ENCODE results near the gene OMA1.
A peak's percentile ranks its signal among the peaks of the same experiment; 100 is the strongest.
"Not testable (repeated sequence)": the region's sequence is repeated elsewhere in the genome, so short reads cannot be mapped to it uniquely, and the experiment has no call there.

OMA1 gene

DNA sequence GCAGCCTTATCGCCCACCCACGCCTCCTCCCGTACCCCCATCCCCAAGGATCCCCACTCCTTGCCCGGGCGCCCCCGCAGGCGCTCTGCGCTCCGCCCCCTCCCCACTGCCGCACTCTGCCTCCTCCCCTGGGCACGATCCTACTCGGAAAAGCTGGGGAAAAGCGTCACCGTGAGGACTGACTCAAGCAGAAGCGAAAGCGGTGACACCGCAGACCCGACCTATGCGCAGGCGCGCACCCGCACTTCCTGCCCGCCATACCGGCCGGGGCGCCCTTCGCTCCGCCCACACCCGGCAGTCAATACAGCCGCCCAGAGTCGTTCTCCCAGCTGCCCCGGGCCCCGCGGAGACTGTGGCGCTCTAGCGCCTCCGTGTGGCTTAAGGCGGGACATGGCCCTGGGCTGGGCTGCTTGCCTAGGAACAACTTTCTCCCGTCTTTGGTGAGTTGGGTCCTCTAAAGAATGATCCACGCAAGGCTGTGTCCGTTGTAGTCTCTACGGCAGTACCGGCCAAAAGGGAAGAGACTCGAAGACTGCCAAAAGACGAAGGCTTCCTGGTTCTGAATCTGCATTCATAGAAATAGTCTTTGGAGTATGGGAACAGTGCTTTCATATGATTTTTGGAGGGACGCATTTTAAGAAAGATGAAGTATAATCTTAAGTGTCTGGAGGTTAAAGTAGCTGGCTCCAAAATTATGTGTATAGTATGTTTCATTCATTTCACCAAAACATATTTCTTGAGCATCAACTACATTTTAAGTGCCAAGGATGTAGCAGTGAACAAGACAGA, at the start of gene OMA1:
Gene OMA1 (minus strand): TSS at position 207 of the 789 bp plus-strand sequence. CDS start 7,432 bp downstream, outside the sequence.
- Histone ChIP-seq H3K27me3 (ENCODE audit: insufficient read depth, low read length) (no peaks in the 10 kb centered on the region), H2AFZ (ENCODE audit: low read depth, low read length) (peak within 1 kb of the TSS; percentile 72)

DNA sequence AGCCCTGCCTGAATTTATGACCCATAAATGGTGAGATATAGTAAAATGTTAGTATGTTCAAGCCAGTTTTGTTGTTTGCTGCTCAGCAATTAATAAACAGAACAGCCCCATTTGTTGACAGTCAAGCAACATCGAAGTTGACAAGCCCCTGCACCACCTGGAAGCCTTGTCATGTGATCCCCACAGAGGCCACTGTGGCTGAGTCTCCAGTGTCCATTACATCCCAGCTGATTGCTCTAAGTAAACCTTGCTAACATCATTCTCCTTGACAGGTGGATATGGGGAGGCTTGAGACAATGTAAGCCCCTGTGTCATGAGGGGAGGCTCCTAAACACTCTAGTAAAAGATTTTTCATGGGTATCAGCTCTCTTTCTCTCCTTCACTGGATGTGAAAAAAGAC, 48.0 kb upstream of the OMA1 start:
- no peaks in the 10 kb centered on the region for H3K36me3 ChIP-seq (ENCODE audit: insufficient read depth, low read length)
- no peaks in the 10 kb centered on the region for H3K4me1 ChIP-seq (ENCODE audit: insufficient read depth, low read length)
- H2AFZ ChIP-seq (ENCODE audit: low read depth, low read length) = no peak overlapping the region
- H3K9me3 ChIP-seq (ENCODE audit: low read length) = no peaks in the 10 kb centered on the region
- H3K27me3 ChIP-seq (ENCODE audit: insufficient read depth, low read length) = no peaks in the 10 kb centered on the region
- H3K4me3 ChIP-seq (ENCODE audit: low read length) = no peak overlapping the region

More for the DNA sequence above, at the start of gene OMA1:
- peak within 1 kb of the TSS; percentile 64 for H3K4me3 ChIP-seq (ENCODE audit: low read length)
- peaks cover 12% of the 10 kb centered on the region for H3K4me1 ChIP-seq (ENCODE audit: insufficient read depth, low read length)
- no peaks in the 10 kb centered on the region for H3K36me3 ChIP-seq (ENCODE audit: insufficient read depth, low read length)
- no peaks in the 10 kb centered on the region for H3K9me3 ChIP-seq (ENCODE audit: low read length)

DNA sequence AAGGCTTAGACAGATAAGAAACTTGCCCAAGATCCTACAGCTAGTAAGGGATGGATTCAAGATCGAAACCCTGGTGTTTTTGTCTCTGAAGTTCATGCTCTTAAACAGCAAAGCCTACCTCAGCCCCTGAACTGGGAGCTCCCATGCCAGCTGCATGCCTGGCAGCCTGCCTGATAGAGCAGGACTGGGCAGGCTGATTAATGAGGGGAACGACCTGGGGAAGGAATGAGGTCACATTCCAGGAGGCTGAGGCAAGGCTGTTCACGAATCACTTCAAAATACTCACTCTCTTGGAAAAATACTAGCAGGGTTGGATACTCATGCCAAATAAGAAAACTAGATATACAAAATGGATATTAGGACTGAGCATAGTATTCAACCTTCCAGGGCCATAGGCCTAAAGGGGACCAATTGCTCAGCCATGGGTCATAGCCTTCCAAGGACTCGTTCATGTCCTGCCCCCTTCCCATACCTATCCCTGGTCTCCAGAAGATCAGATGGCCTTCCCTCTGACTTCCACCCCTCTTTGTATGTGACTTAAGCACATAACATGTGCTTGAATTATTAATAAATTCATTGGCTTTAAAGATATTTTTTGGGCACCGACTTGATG, 46.1 kb upstream of the OMA1 start:
- Histone ChIP-seq H3K27me3 (ENCODE audit: insufficient read depth, low read length) (no peaks in the 10 kb centered on the region), H3K9me3 (ENCODE audit: low read length) (no peaks in the 10 kb centered on the region), H3K36me3 (ENCODE audit: insufficient read depth, low read length) (no peaks in the 10 kb centered on the region), H3K4me3 (ENCODE audit: low read length) (no peak overlapping the region), H3K4me1 (ENCODE audit: insufficient read depth, low read length) (no peaks in the 10 kb centered on the region), H2AFZ (ENCODE audit: low read depth, low read length) (no peak overlapping the region)

DNA sequence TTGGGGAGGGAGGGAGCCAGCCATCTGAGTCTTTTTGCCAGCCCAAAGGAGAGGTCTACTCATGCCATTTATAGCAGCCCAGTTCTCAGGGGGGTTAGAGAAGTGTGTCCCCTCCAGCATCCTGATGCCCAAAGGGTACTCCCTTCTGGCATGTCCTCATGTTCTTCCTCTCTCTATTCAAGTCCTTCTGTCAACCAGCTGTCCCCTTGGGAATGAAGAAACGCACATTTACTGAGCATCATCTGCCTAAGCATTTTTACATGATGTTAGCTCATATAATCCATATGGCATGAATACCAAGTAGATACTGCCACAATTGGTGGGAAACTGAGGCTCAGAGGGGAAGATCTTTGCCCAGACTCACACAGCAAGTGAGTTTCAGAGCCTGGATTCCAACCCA, 45.3 kb upstream of the OMA1 start:
- Histone ChIP-seq H3K36me3 (ENCODE audit: insufficient read depth, low read length) (no peaks in the 10 kb centered on the region), H3K27me3 (ENCODE audit: insufficient read depth, low read length) (no peaks in the 10 kb centered on the region), H3K4me3 (ENCODE audit: low read length) (no peak overlapping the region), H2AFZ (ENCODE audit: low read depth, low read length) (no peak overlapping the region), H3K9me3 (ENCODE audit: low read length) (no peaks in the 10 kb centered on the region), H3K4me1 (ENCODE audit: insufficient read depth, low read length) (no peaks in the 10 kb centered on the region)

DNA sequence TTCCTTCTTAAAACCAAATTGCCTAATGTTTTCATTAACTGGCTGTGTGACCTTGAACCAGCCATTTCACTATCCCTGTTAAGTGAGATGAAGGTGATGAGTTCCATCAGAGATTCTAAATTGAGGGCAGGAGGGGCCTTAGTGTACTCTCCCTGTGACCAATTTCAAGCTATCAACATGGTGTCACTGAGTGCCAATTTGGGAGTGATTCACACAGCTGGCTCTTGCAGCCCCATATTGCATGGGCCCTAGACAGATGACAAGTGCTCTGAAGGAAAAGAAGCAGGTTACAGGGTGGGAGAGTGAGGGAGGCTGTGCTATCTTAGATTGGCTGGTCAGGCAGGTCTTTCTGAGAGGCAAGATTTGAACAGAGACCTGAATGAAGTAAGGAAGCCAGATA, 43.5 kb upstream of the OMA1 start:
- H3K9me3 ChIP-seq (ENCODE audit: low read length) = no peaks in the 10 kb centered on the region
- no peaks in the 10 kb centered on the region for H3K36me3 ChIP-seq (ENCODE audit: insufficient read depth, low read length)
- no peaks in the 10 kb centered on the region for H3K4me1 ChIP-seq (ENCODE audit: insufficient read depth, low read length)
- H2AFZ ChIP-seq (ENCODE audit: low read depth, low read length) = no peak overlapping the region
- no peak overlapping the region for H3K4me3 ChIP-seq (ENCODE audit: low read length)
- no peaks in the 10 kb centered on the region for H3K27me3 ChIP-seq (ENCODE audit: insufficient read depth, low read length)

DNA sequence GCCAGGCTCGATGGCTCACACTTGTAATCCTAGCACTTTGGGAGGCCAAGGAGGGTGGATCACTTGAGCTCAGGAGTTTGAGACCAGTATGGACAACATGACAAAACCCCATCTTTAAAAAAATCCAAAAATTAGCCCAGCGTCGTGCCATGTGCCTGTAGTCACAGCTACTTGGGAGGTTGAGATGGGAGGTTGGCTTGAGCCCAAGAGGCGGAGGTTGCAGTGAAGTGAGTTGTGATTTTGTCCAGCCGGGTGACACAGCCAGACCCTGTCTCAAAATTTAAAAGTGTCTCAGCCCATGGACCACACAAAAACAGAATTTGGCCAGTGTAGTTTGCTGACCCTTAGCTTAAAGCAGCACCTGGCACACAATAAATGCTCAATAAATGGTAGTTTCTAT, 41.9 kb upstream of the OMA1 start:
- Histone ChIP-seq H3K4me1 (ENCODE audit: insufficient read depth, low read length) (no peaks in the 10 kb centered on the region), H3K36me3 (ENCODE audit: insufficient read depth, low read length) (no peaks in the 10 kb centered on the region), H2AFZ (ENCODE audit: low read depth, low read length) (no peak overlapping the region), H3K27me3 (ENCODE audit: insufficient read depth, low read length) (no peaks in the 10 kb centered on the region), H3K4me3 (ENCODE audit: low read length) (no peak overlapping the region), H3K9me3 (ENCODE audit: low read length) (no peaks in the 10 kb centered on the region)

DNA sequence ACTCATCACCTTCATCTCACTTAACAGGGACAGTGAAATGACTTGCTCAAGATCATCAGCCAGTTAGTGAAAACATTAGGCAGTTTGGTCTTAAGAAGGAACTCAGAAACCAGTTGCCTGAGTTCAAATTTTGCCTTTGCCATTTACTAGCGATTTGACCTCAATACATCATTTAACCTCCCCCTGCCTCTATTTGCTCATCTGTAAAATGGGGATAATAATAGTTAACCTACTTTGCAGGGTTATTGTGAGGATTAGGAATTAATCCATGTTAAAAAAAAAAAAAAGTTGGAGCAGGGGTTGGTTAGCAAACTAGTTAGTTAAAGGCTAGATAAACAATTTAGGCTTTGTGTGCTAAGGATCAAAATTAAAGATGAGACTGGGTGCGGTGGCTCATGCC, 41.1 kb upstream of the OMA1 start:
- no peaks in the 10 kb centered on the region for H3K36me3 ChIP-seq (ENCODE audit: insufficient read depth, low read length)
- H3K9me3 ChIP-seq (ENCODE audit: low read length) = no peaks in the 10 kb centered on the region
- no peak overlapping the region for H3K4me3 ChIP-seq (ENCODE audit: low read length)
- H3K4me1 ChIP-seq (ENCODE audit: insufficient read depth, low read length) = no peaks in the 10 kb centered on the region
- no peak overlapping the region for H2AFZ ChIP-seq (ENCODE audit: low read depth, low read length)
- H3K27me3 ChIP-seq (ENCODE audit: insufficient read depth, low read length) = no peaks in the 10 kb centered on the region

DNA sequence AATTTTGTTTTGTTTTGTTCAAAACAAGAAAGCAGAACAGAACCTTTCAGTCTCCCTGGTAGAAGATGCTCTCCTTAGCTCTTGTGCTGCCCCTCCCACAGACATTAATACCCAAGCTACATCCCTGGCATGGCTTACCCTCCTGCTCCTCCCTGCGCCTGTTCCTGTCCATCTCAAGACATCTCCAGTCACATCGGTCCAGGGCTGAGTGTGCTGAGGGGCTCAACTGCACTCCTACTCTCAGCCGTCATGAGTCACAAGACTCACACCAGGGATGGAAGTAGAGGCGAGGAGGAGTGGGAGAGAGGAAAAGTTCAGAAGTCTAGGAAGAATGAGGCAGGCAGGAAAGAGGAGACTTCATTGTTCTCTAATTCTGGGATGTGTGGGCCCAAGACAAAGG, 39.7 kb upstream of the OMA1 start:
- no peak overlapping the region for H3K4me3 ChIP-seq (ENCODE audit: low read length)
- no peaks in the 10 kb centered on the region for H3K9me3 ChIP-seq (ENCODE audit: low read length)
- no peak overlapping the region for H2AFZ ChIP-seq (ENCODE audit: low read depth, low read length)
- no peaks in the 10 kb centered on the region for H3K4me1 ChIP-seq (ENCODE audit: insufficient read depth, low read length)
- no peaks in the 10 kb centered on the region for H3K36me3 ChIP-seq (ENCODE audit: insufficient read depth, low read length)
- H3K27me3 ChIP-seq (ENCODE audit: insufficient read depth, low read length) = no peaks in the 10 kb centered on the region

DNA sequence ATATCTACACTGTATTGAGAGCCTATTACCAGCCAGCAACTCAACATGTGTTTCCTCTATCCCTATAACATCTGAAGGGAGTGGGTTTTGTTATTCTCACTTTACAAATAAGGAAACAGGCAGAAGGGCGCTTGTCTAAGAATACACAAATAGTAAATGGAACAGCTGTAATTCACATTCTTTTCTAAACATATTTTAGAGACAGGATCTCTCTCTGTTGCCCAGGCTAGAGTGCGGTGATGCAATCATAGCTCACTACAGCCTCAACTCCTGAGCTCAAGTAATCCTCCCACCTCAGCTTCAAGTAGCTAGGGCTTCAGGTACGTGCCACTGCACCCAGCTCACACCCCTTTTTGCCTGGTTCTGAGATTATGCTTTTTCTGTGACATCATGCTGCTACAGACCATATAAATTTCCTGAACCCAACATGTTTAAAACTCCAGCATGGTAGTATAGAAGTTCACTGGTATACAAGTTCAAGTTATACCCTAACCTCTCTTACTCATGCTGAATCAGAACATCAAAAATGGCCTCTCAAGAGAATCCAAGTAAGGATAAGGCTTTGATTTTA, 39.1 kb upstream of the OMA1 start:
- Histone ChIP-seq H2AFZ (ENCODE audit: low read depth, low read length) (no peak overlapping the region), H3K36me3 (ENCODE audit: insufficient read depth, low read length) (no peaks in the 10 kb centered on the region)

DNA sequence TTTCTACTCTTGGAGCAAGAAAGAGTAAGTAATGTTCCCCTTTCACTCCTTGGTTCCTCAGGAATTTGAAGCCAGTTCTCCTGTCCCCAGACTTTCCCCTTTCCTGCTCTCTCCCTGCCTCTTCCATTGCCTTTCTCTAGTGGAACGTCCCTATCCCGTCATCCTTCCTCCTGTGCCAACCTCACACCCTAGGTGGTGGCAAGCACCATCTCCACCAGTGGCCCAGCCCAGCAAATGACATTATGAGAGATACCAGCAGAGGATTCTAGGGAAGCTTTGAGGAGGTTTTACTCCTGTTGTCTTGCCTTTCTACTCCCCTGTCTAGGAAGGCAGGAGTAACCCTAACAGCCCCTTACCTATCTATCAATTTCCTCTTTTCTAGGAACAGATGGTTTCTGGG, 38.6 kb upstream of the OMA1 start:
- Histone ChIP-seq H2AFZ (ENCODE audit: low read depth, low read length) (no peak overlapping the region), H3K27me3 (ENCODE audit: insufficient read depth, low read length) (no peaks in the 10 kb centered on the region), H3K4me3 (ENCODE audit: low read length) (no peak overlapping the region), H3K36me3 (ENCODE audit: insufficient read depth, low read length) (no peaks in the 10 kb centered on the region), H3K9me3 (ENCODE audit: low read length) (no peaks in the 10 kb centered on the region), H3K4me1 (ENCODE audit: insufficient read depth, low read length) (no peaks in the 10 kb centered on the region)

More for the DNA sequence above, 39.1 kb upstream of the OMA1 start:
- no peaks in the 10 kb centered on the region for H3K4me1 ChIP-seq (ENCODE audit: insufficient read depth, low read length)
- H3K9me3 ChIP-seq (ENCODE audit: low read length) = no peaks in the 10 kb centered on the region
- H3K27me3 ChIP-seq (ENCODE audit: insufficient read depth, low read length) = no peaks in the 10 kb centered on the region
- H3K4me3 ChIP-seq (ENCODE audit: low read length) = no peak overlapping the region

DNA sequence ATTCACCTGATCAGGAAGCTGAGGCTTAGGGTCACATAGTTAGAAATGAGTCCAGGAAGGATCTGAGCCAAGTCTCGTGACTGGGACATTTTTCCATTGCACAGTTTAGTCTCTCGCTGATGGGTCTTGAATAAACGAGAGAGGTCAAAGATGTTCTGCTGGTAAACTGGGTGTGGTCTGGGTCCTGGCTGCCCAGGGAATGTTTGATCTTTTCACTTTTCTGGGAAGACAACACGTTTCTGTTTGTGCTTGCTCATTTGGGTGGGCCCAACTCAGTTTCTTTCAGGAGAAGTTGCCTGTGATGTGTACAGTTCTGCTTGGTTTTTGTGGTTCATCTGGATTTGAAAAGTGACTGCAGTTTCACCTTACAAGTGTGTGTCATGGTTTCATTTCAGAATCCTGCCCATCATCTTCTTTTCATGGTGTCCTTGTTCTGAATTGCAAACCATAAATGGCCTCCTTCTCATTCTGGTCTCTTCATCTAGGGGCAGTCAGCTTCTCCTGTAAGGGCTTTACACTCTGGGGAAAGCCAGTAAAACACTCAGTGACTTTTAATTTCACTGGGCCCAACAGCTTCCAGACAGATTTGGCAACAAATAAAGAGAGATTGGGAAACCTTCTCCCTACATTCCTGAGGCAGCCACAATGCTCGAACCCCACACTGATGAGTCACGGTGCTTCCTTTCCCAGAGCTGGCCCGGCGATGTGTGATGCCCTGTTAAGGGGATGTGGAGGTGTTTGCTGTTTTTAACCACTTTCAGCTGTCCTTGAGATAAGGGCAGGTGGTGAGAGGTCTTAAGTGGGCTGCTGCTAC, 37.8 kb upstream of the OMA1 start:
- Histone ChIP-seq H3K4me3 (ENCODE audit: low read length) (no peak overlapping the region), H3K9me3 (ENCODE audit: low read length) (no peaks in the 10 kb centered on the region), H3K27me3 (ENCODE audit: insufficient read depth, low read length) (no peaks in the 10 kb centered on the region), H3K4me1 (ENCODE audit: insufficient read depth, low read length) (no peaks in the 10 kb centered on the region), H3K36me3 (ENCODE audit: insufficient read depth, low read length) (no peaks in the 10 kb centered on the region), H2AFZ (ENCODE audit: low read depth, low read length) (no peak overlapping the region)

DNA sequence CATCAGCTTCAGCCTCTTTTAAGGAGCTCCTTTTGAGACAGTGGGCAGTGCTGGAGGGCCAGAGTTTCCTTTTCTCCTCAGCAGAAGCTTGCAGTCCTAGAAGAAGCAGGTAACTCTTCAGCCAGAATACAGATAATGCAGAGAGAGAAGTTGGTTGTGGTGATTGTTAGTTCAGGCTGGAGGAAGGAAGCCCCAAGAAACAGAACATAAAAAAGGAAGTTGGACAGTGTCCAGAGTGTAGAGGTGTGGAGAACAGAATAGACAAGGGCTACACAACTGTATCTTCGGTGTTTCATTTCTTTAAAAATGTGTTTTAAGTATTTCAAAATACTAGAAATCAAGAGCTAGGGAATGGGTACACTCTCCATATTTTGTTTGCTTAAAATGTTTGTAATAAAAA, 37.0 kb upstream of the OMA1 start:
- Histone ChIP-seq H3K4me1 (ENCODE audit: insufficient read depth, low read length) (no peaks in the 10 kb centered on the region), H3K27me3 (ENCODE audit: insufficient read depth, low read length) (no peaks in the 10 kb centered on the region), H3K36me3 (ENCODE audit: insufficient read depth, low read length) (no peaks in the 10 kb centered on the region), H3K9me3 (ENCODE audit: low read length) (no peaks in the 10 kb centered on the region), H2AFZ (ENCODE audit: low read depth, low read length) (no peak overlapping the region), H3K4me3 (ENCODE audit: low read length) (no peak overlapping the region)

DNA sequence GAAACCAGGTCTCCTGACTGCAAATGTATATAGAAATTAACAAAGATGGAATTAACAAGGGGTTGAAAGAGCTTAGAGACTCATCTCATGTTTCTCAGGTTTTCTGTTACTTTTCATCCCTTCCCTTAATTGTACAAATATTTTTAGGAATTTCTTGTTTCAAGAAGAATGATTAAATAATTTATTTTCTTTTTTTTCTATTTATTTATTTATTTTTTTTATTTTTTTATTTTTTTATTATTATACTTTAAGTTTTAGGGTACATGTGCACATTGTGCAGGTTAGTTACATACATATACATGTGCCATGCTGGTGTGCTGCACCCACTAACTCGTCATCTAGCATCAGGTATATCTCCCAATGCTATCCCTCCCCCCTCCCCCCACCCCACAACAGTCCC, 35.6 kb upstream of the OMA1 start:
- not testable (repeated sequence) for H2AFZ ChIP-seq (ENCODE audit: low read depth, low read length); H3K27me3 ChIP-seq (ENCODE audit: insufficient read depth, low read length); H3K4me1 ChIP-seq (ENCODE audit: insufficient read depth, low read length); H3K9me3 ChIP-seq (ENCODE audit: low read length); H3K36me3 ChIP-seq (ENCODE audit: insufficient read depth, low read length); H3K4me3 ChIP-seq (ENCODE audit: low read length)
